SU-DHL-6 (cell line): Measurements from ENCODE around the gene SLC35D1.

ENCODE experiments used
- H2AFZ ChIP-seq: fragments of 200-600 bp; sonication (generic); 2 replicates; pipeline ENCODE4 v1.6.1; 2014; ENCODE audit warnings: low read depth, mild to moderate bottlenecking, moderate library complexity, mixed read lengths, antibody characterized with exemption, low read length; ENCODE audit not compliant: severe bottlenecking
- H3F3A ChIP-seq: fragments of 200-600 bp; shearing (Covaris generic); 2 replicates; pipeline ENCODE4 v1.6.0; 2016; ENCODE audit warnings: antibody characterized with exemption, mild to moderate bottlenecking; ENCODE audit not compliant: insufficient read depth
- H3K27ac ChIP-seq: fragments of 200-600 bp; sonication (generic); 2 replicates; pipeline ENCODE4 v1.5.1; 2016; ENCODE audit warnings: low read depth, mild to moderate bottlenecking, low read length, moderate library complexity, mixed read lengths
- H3K27me3 ChIP-seq: fragments of 200-600 bp; sonication (generic), shearing (Covaris generic); 2 replicates; pipeline ENCODE4 v1.6.0; 2014; ENCODE audit warnings: mild to moderate bottlenecking, low read length
- H3K36me3 ChIP-seq: fragments of 200-600 bp; sonication (generic); 2 replicates; pipeline ENCODE4 v1.6.1; 2014; ENCODE audit warnings: mild to moderate bottlenecking, low read length, mixed read lengths
- H3K4me2 ChIP-seq: fragments of 300-600, 200-600 bp; shearing (Covaris generic), sonication (generic); 2 replicates; pipeline ENCODE4 v1.6.0; 2014; ENCODE audit warnings: low read length, low read depth, mild to moderate bottlenecking; ENCODE audit not compliant: poor library complexity, severe bottlenecking
- H3K4me3 ChIP-seq: fragments of 200-600 bp; sonication (generic); 2 replicates; pipeline ENCODE4 v1.5.1; 2014; ENCODE audit warnings: antibody characterized with exemption, low read length, mild to moderate bottlenecking, mixed read lengths; ENCODE audit not compliant: insufficient read depth, poor library complexity, severe bottlenecking
- H3K79me2 ChIP-seq: fragments of 200-600 bp; sonication (generic); 2 replicates; pipeline ENCODE4 v1.6.1; 2014; ENCODE audit warnings: mild to moderate bottlenecking, low read length, moderate library complexity; ENCODE audit not compliant: insufficient read depth
- H3K9ac ChIP-seq: fragments of 200-600 bp; sonication (generic); 2 replicates; pipeline ENCODE4 v1.7.0; 2014; ENCODE audit warnings: mild to moderate bottlenecking, low read length
- H3K9me2 ChIP-seq: fragments of 200-600 bp; sonication (generic); replicated peaks from 2 replicates; pipeline ENCODE4 v1.6.1; 2014; ENCODE audit warnings: low read length; ENCODE audit not compliant: insufficient read depth
- H3K9me3 ChIP-seq: fragments of 200-600 bp; sonication (generic); 2 replicates; pipeline ENCODE4 v1.6.1; 2014; ENCODE audit warnings: low read length, mixed read lengths; ENCODE audit not compliant: insufficient read depth
- H4K20me1 ChIP-seq: fragments of 200-600 bp; sonication (generic); 2 replicates; pipeline ENCODE4 v1.6.1; 2014; ENCODE audit warnings: low read depth, mild to moderate bottlenecking, antibody characterized with exemption, low read length, moderate library complexity, mixed read lengths
- CTCF ChIP-seq: fragments of 200-600 bp; sonication (generic); IDR thresholded peaks from one replicate; pipeline ENCODE4 v1.5.1; 2017; ENCODE audit warnings: antibody characterized with exemption, mild to moderate bottlenecking, low read length, moderate library complexity; ENCODE audit not compliant: insufficient read depth, poor library complexity, severe bottlenecking
- EZH2phosphoT487 ChIP-seq: fragments of 200-600 bp; sonication (generic), shearing (Covaris generic); conservative IDR thresholded peaks from 2 replicates; pipeline ENCODE4 v1.6.1; 2018; ENCODE audit warnings: mild to moderate bottlenecking, antibody characterized with exemption, low read length, moderate library complexity, mixed read lengths

Gene SLC35D1

GRCh38 chr1:66996018-66996682 lies 57.8 kb downstream of the SLC35D1 start:
- Histone ChIP-seq H3K27me3 (no peaks in the 10 kb centered on the region), H3K9ac (no peak overlapping the region), H3K4me2 (peak overlapping the region; percentile 7), H3K4me3 (no peak overlapping the region), H3K79me2 (no peaks in the 10 kb centered on the region), H3K9me2 (no peaks in the 10 kb centered on the region), H3K27ac (no peak overlapping the region), H3K9me3 (no peaks in the 10 kb centered on the region), H4K20me1 (no peaks in the 10 kb centered on the region), H3K36me3 (no peaks in the 10 kb centered on the region), H2AFZ (no peak overlapping the region), H3F3A (no peaks in the 10 kb centered on the region; the same call in 1 of the 2 replicates)
- TF ChIP-seq EZH2phosphoT487 (no peak), CTCF (peak; percentile 89)

- no peak overlapping the region for H2AFZ ChIP-seq
- H3K9ac ChIP-seq, result no peak overlapping the region
- H3K27me3 ChIP-seq, result no peaks in the 10 kb centered on the region
- peaks cover 11% of the 10 kb centered on the region for H3F3A ChIP-seq
- H3K36me3 ChIP-seq, result no peaks in the 10 kb centered on the region
- H3K4me3 ChIP-seq, result no peak overlapping the region
- no peaks in the 10 kb centered on the region for H3K9me2 ChIP-seq
- H4K20me1 ChIP-seq, result no peaks in the 10 kb centered on the region
- H3K4me2 ChIP-seq, result no peak overlapping the region
- no peaks in the 10 kb centered on the region for H3K79me2 ChIP-seq
- TF ChIP-seq EZH2phosphoT487 (no peak), CTCF (no peak)
- H3K9me3 ChIP-seq, result no peaks in the 10 kb centered on the region
- H3K27ac ChIP-seq, result no peak overlapping the region
Measured at GRCh38 chr1:66993076-66993475, 60.9 kb downstream of the SLC35D1 start.

- Histone ChIP-seq H3K36me3 (peaks cover 43% of the 10 kb centered on the region), H3K27ac (no peak overlapping the region)
Measured at GRCh38 chr1:66985835-66986234, 68.1 kb downstream of the SLC35D1 start.

More at GRCh38 chr1:66985835-66986234, 68.1 kb downstream of the SLC35D1 start:
- Histone ChIP-seq H2AFZ (no peak overlapping the region), H4K20me1 (no peaks in the 10 kb centered on the region), H3K27me3 (no peaks in the 10 kb centered on the region), H3K9me2 (no peaks in the 10 kb centered on the region), H3K9ac (no peak overlapping the region), H3F3A (peaks cover 30% of the 10 kb centered on the region), H3K79me2 (no peaks in the 10 kb centered on the region), H3K4me3 (no peak overlapping the region), H3K4me2 (no peak overlapping the region), H3K9me3 (no peaks in the 10 kb centered on the region)
- TF ChIP-seq CTCF, result no peak
- TF ChIP-seq EZH2phosphoT487, result no peak
